B cell (primary cell): ENCODE results near the gene MRGPRG. TPM values are rescaled to one million over a fixed set of nuclear protein-coding genes. Genes with fewer than 3 reads are reported as not detected.

ENCODE experiments used
- ATAC-seq: fragments of 200-7000 bp; cut with Tn5 transposase; one replicate; pipeline ENCODE4 v1.10.0; 2021; ENCODE audit warnings: low read depth, mild to moderate bottlenecking, moderate number of reproducible peaks, moderate library complexity
- CTCF ChIA-PET: fragments of 350-600 bp; sonication (Branson Sonifier 250); formaldehyde crosslinking; loops from one replicate; lab custom pipeline; 2021; ENCODE audit warnings: antibody characterized with exemption, inconsistent platforms; lab: Charles Lee
- POLR2A ChIA-PET: fragments of 350-600 bp; sonication (Branson Sonifier 250); formaldehyde crosslinking; loops from one replicate; lab custom pipeline; 2021; ENCODE audit warnings: antibody characterized with exemption; lab: Charles Lee
- DNase-seq: peaks from one replicate; pipeline ENCODE4 v3.0.0; 2013
- H2AFZ ChIP-seq: 2 replicates; pipeline ENCODE4 v1.6.1; 2012; ENCODE audit warnings: mild to moderate bottlenecking, low read depth, low read length; ENCODE audit not compliant: insufficient read depth, poor library complexity, severe bottlenecking
- H3K27ac ChIP-seq, 2 donors: 1 replicate in 1 of 2; 2 replicates in 1 of 2; pipeline ENCODE4 v1.5.1; 2012 to 2013; ENCODE audit warnings: low read length in 2 of 2, mild to moderate bottlenecking in 2 of 2, moderate library complexity in 1 of 2
- H3K27me3 ChIP-seq, 4 experiments: fragments of 200-600 bp in 1 of 4; sonication (generic) in 1 of 4; replicated peaks in 1 of 4; 1 replicate in 2 of 4; 2 replicates in 2 of 4; pipeline versions ENCODE4 v1.6.1 to v1.7.0; 2013 to 2016; ENCODE audit warnings: low read length in 3 of 4, mild to moderate bottlenecking in 2 of 4, mixed read lengths in 1 of 4, moderate library complexity in 1 of 4; ENCODE audit not compliant: insufficient read depth in 4 of 4, control insufficient read depth in 3 of 4; ENCODE audit errors: control extremely low read depth in 1 of 4
- H3K36me3 ChIP-seq, 2 experiments: replicated peaks in 1 of 2; 1 replicate in 1 of 2; 2 replicates in 1 of 2; pipeline versions ENCODE4 v1.6.1 to v1.7.1; 2013; ENCODE audit warnings: low read length in 1 of 2; ENCODE audit not compliant: insufficient read depth in 2 of 2, control insufficient read depth in 1 of 2; ENCODE audit errors: control extremely low read depth in 1 of 2, extremely low read depth in 1 of 2
- H3K4me1 ChIP-seq, 2 donors: fragments of 200-600 bp in 1 of 2; sonication (generic) in 1 of 2; 1 replicate in 1 of 2; 2 replicates in 1 of 2; pipeline versions ENCODE4 v1.5.1 to v1.6.1; 2013 to 2017; ENCODE audit warnings: low read length in 2 of 2; ENCODE audit not compliant: control insufficient read depth in 2 of 2, insufficient read depth in 2 of 2
- H3K4me2 ChIP-seq: replicated peaks from 2 replicates; pipeline ENCODE3; 2012; ENCODE audit warnings: mild to moderate bottlenecking, low read depth, low read length; ENCODE audit not compliant: poor library complexity, severe bottlenecking
- H3K4me3 ChIP-seq, 5 experiments: fragments of 200-600 bp in 1 of 5; sonication (generic) in 1 of 5; 1 replicate in 3 of 5; 2 replicates in 2 of 5; pipeline versions ENCODE4 v1.5.1 to v1.7.0; 2011 to 2016; ENCODE audit warnings: low read length in 4 of 5, mild to moderate bottlenecking in 4 of 5, low read depth in 2 of 5, control low read depth in 1 of 5, moderate library complexity in 1 of 5; ENCODE audit not compliant: insufficient read depth in 1 of 5; ENCODE audit errors: control extremely low read depth in 1 of 5, extremely low read depth in 1 of 5
- H3K79me2 ChIP-seq: fragments of 200-600 bp; sonication (generic); one replicate; pipeline ENCODE4 v1.6.0; 2016; ENCODE audit warnings: low read length; ENCODE audit not compliant: control insufficient read depth, insufficient read depth
- H3K9ac ChIP-seq: fragments of 200-600 bp; sonication (generic); 2 replicates; pipeline ENCODE4 v1.6.1; 2017; ENCODE audit warnings: mild to moderate bottlenecking, low read length, moderate library complexity
- H3K9me3 ChIP-seq, 3 donors: one replicate each; pipeline versions ENCODE4 v1.6.1 to v1.7.1; 2013; ENCODE audit warnings: low read length in 2 of 3; ENCODE audit not compliant: control insufficient read depth in 2 of 3, insufficient read depth in 1 of 3; ENCODE audit errors: control extremely low read depth in 1 of 3
- H4K20me1 ChIP-seq: 2 replicates; pipeline ENCODE4 v1.6.0; 2012; ENCODE audit warnings: mild to moderate bottlenecking, low read length; ENCODE audit not compliant: insufficient read depth, control insufficient read depth, poor library complexity, severe bottlenecking
- H3K27ac Mint-ChIP-seq: one replicate; pipeline ENCODE4 v1.8.0; 2021; ENCODE audit warnings: mixed read lengths
- H3K27me3 Mint-ChIP-seq: one replicate; pipeline ENCODE4 v1.8.0; 2021; ENCODE audit warnings: mixed read lengths
- H3K4me1 Mint-ChIP-seq: one replicate; pipeline ENCODE4 v1.8.0; 2021; ENCODE audit warnings: mixed read lengths
- H3K4me3 Mint-ChIP-seq: one replicate; pipeline ENCODE4 v1.8.0; 2021; ENCODE audit warnings: mixed read lengths
- H3K9me3 Mint-ChIP-seq: one replicate; pipeline ENCODE4 v1.8.0; 2022; ENCODE audit warnings: mixed read lengths; ENCODE audit not compliant: insufficient read depth
- CTCF ChIP-seq: fragments of 200-600 bp; IDR thresholded peaks from one replicate; pipeline ENCODE4 v1.8.0; 2022; ENCODE audit warnings: antibody characterized with exemption, mild to moderate bottlenecking
- EZH2 ChIP-seq: IDR thresholded peaks from 2 replicates; pipeline ENCODE4 v1.6.1; 2012; ENCODE audit warnings: borderline replicate concordance, low read depth, mild to moderate bottlenecking, moderate library complexity, low read length; ENCODE audit not compliant: insufficient read depth, poor library complexity, severe bottlenecking
- WGBS: methylation state at CpG from one replicate; pipeline ENCODE4 v1.1.5; 2013; ENCODE audit warnings: missing lambda C conversion rate; ENCODE audit not compliant: insufficient coverage; 5-methylcytosine and 5-hydroxymethylcytosine counted together
- intact Hi-C: fragments of 100-400 bp; cut with micrococcal nuclease; formaldehyde crosslinking; loops from one replicate; pipeline ENCODE4 v1.10.0; 2022
- polyA plus RNA-seq: library from polyadenylated mRNA; depleted of rRNA; stranded (reverse); fragments of >200 nt; gene quantifications from 2 replicates; pipeline ENCODE4 v1.2.3, GENCODE V29; 2012
- total RNA-seq, 2 donors: library from RNA; stranded (reverse); fragments of 120-200 nt in 1 of 2; gene quantifications; 1 replicate in 1 of 2; 2 replicates in 1 of 2; pipeline versions ENCODE4 v1.2.3 to v1.2.4, GENCODE V29; 2013 to 2022

The MRGPRG gene
- total and polyA plus RNA-seq, 2 donors (not counting 1 experiment from before 2014, with no cell fraction given), result not detected

DNA sequence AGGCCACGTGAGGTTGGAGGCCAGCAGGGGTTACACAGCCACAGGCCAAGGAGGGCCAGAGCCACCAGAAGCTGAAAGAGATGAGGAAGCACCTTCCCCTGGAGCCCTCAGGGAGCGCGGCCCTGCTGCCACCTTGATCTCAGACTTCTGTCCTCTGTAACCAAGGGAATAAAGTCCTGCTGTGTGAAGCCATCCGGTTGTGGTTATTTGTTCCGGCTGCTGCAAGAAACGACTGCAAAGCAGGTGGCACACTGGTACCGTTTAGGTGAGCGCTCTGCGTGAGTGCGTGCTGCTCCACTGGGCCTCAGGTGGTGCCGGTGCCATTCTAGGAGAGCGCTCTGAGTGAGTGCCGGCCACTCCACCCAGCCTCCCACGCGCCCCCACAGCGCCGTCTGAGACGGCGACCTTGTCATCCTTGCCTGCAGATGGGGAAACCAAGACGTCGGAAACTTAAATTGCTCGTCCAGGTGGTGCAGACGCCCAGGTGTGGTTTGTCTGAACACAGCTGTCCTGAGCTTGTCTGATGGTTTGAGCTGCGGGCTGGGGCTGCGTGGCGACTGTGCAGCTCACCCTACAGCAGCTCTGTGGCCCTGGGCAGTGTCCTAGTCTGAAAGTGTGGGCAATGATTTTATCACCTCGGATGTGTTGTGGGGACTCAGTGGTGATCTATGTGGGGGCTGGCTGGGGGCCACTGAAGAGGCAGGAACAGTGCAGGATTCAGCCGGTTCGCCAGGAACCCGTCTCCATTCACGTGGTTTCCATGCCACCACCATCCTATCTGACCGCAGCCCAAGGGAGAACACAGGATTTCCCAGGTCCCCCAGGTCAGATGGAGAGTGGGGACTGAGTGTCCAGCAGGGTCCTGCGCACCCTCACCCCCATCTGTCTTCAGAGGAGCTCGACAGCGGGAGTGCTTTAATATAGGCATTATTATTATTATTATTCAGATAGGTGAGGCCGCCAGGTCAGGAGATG lies 4.6 kb upstream of the MRGPRG start:
- Histone ChIP-seq H3K27me3 (peaks cover 0 to 3% (median 0%) of the 10 kb centered on the region in 4 experiments), H3K4me1 (no peaks in the 10 kb centered on the region), H3K36me3 (no peaks in the 10 kb centered on the region), H3K79me2 (no peaks in the 10 kb centered on the region), H2AFZ (no peak overlapping the region), H3K9me3 (no peaks in the 10 kb centered on the region), H4K20me1 (no peaks in the 10 kb centered on the region), H3K4me2 (no peak overlapping the region), H3K4me3 (no peak overlapping the region), H3K27ac (no peak overlapping the region), H3K9ac (no peak overlapping the region)
- no peak for ATAC-seq
- no peaks in the 10 kb centered on the region for H3K4me1 Mint-ChIP-seq
- no peak overlapping the region for H3K27ac Mint-ChIP-seq
- no peak for DNase-seq
- ChIA-PET POLR2A (no interaction called here), CTCF (no interaction called here)
- 54% methylated on average over 29 of the region's 36 CpGs for WGBS
- no peak overlapping the region for H3K4me3 Mint-ChIP-seq
- peaks cover 9% of the 10 kb centered on the region for H3K27me3 Mint-ChIP-seq
- TF ChIP-seq EZH2, result no peak
- no peak for TF ChIP-seq CTCF
- H3K9me3 Mint-ChIP-seq, result no peaks in the 10 kb centered on the region
- intact Hi-C loops, result no loop called here
